Measurements from ENCODE around the gene AGBL1. TPM values are rescaled to one million over a fixed set of nuclear protein-coding genes. Genes with fewer than 3 reads are reported as not detected.

Gene AGBL1
- total RNA-seq, 2 donors from 2014 or later, result 0.23 to 0.91 TPM

GRCh38 chr15:86776145-86776544 lies 696.5 kb downstream of the AGBL1 start:
- H3K27ac ChIP-seq, result no peak overlapping the region
- TF ChIP-seq POLR2AphosphoS5 (IDR thresholded peaks at IDR 0.05) (no peak), CTCF (IDR thresholded peaks at IDR 0.05) (no peak), POLR2A (IDR thresholded peaks at IDR 0.05) (no peak)
- H3K36me3 ChIP-seq, result no peaks in the 10 kb centered on the region
- WGBS, result 76% methylated on average over 2 of the region's 2 CpGs
- no peaks in the 10 kb centered on the region for H3K27me3 ChIP-seq (replicated peaks; ENCODE audit: insufficient read depth)
- no peak for DNase-seq (ENCODE audit: low spot score)
- no peaks in the 10 kb centered on the region for H3K9me3 ChIP-seq
- intact Hi-C loops (cut with DNase I), result no loop called here
- no peaks in the 10 kb centered on the region for H3K4me1 ChIP-seq (replicated peaks)
- H3K4me3 ChIP-seq, result no peak overlapping the region

- TF ChIP-seq POLR2AphosphoS5 (IDR thresholded peaks at IDR 0.05) (peak; percentile 31), POLR2A (IDR thresholded peaks at IDR 0.05) (no peak), CTCF (IDR thresholded peaks at IDR 0.05) (no peak)
- DNase-seq (ENCODE audit: low spot score), result no peak
- no peak overlapping the region for H3K4me3 ChIP-seq
- H3K9me3 ChIP-seq, result no peaks in the 10 kb centered on the region
- intact Hi-C loops (cut with DNase I), result no loop called here
- no peaks in the 10 kb centered on the region for H3K36me3 ChIP-seq
- no peaks in the 10 kb centered on the region for H3K27me3 ChIP-seq (replicated peaks; ENCODE audit: insufficient read depth)
- WGBS, result 74% methylated on average over 1 of the region's 1 CpG
- H3K4me1 ChIP-seq (replicated peaks), result no peaks in the 10 kb centered on the region
- H3K27ac ChIP-seq, result no peak overlapping the region
Measured at GRCh38 chr15:86796521-86796920, 716.9 kb downstream of the AGBL1 start.

GRCh38 chr15:86797135-86797534 lies 717.5 kb downstream of the AGBL1 start:
- Histone ChIP-seq H3K9me3 (no peaks in the 10 kb centered on the region), H3K4me3 (no peak overlapping the region), H3K27ac (no peak overlapping the region), H3K27me3 (replicated peaks; ENCODE audit: insufficient read depth) (no peaks in the 10 kb centered on the region), H3K36me3 (no peaks in the 10 kb centered on the region), H3K4me1 (replicated peaks) (no peaks in the 10 kb centered on the region)
- DNase-seq (ENCODE audit: low spot score), result no peak
- TF ChIP-seq CTCF (IDR thresholded peaks at IDR 0.05), result no peak
- TF ChIP-seq POLR2AphosphoS5 (IDR thresholded peaks at IDR 0.05), result no peak
- TF ChIP-seq POLR2A (IDR thresholded peaks at IDR 0.05), result no peak
- WGBS, result 67% methylated on average over 3 of the region's 3 CpGs
- intact Hi-C loops (cut with DNase I), result no loop called here

GRCh38 chr15:86799226-86799625 lies 719.6 kb downstream of the AGBL1 start:
- 93% methylated on average over 3 of the region's 3 CpGs for WGBS
- intact Hi-C loops (cut with DNase I), result no loop called here
- H3K27me3 ChIP-seq (replicated peaks; ENCODE audit: insufficient read depth), result no peaks in the 10 kb centered on the region

More at GRCh38 chr15:86799226-86799625, 719.6 kb downstream of the AGBL1 start:
- H3K4me1 ChIP-seq (replicated peaks), result no peaks in the 10 kb centered on the region
- TF ChIP-seq CTCF (IDR thresholded peaks at IDR 0.05) (no peak), POLR2AphosphoS5 (IDR thresholded peaks at IDR 0.05) (no peak), POLR2A (IDR thresholded peaks at IDR 0.05) (no peak)
- H3K36me3 ChIP-seq, result no peaks in the 10 kb centered on the region
- no peaks in the 10 kb centered on the region for H3K9me3 ChIP-seq
- no peak overlapping the region for H3K27ac ChIP-seq
- DNase-seq (ENCODE audit: low spot score), result no peak
- no peak overlapping the region for H3K4me3 ChIP-seq

Measured in prostate gland (tissue), 2 donors.